Spinal cord (tissue), 10 donors: ENCODE data around the gene TMEM115. TPM values are rescaled to one million over a fixed set of nuclear protein-coding genes. Genes with fewer than 3 reads are reported as not detected.

ENCODE experiments used
- DNase-seq, 6 donors: peaks; one replicate each; pipeline versions ENCODE4 v3.0.0 to v3.0.0-alpha.2; 2013 to 2015; ENCODE audit warnings: low spot score in 6 of 6, low read depth in 4 of 6
- H3K27ac ChIP-seq: one replicate; pipeline ENCODE4 v1.5.1; 2013; ENCODE audit warnings: low read depth, low read length, control low read depth
- H3K27me3 ChIP-seq: one replicate; pipeline ENCODE4 v1.6.1; 2013; ENCODE audit warnings: low read length; ENCODE audit not compliant: control insufficient read depth, insufficient read depth
- H3K36me3 ChIP-seq: one replicate; pipeline ENCODE4 v1.6.1; 2013; ENCODE audit warnings: low read length; ENCODE audit not compliant: control insufficient read depth, insufficient read depth
- H3K4me1 ChIP-seq: one replicate; pipeline ENCODE4 v1.6.1; 2013; ENCODE audit warnings: low read length; ENCODE audit not compliant: control insufficient read depth, insufficient read depth
- H3K4me3 ChIP-seq: one replicate; pipeline ENCODE4 v1.5.1; 2013; ENCODE audit warnings: low read depth, low read length, control low read depth
- H3K9me3 ChIP-seq: one replicate; pipeline ENCODE4 v1.6.1; 2013; ENCODE audit warnings: low read length; ENCODE audit not compliant: control insufficient read depth, insufficient read depth
- WGBS: methylation state at CpG from one replicate; pipeline ENCODE4 v1.1.5; 2013; ENCODE audit warnings: missing lambda C conversion rate; ENCODE audit not compliant: insufficient coverage; 5-methylcytosine and 5-hydroxymethylcytosine counted together
- polyA plus RNA-seq, 2 donors: library from polyadenylated mRNA; unstranded; fragments of 120-200 nt; gene quantifications; one replicate each; pipeline ENCODE4 v1.2.1, GENCODE V29; 2013; ENCODE audit not compliant: insufficient read length in 2 of 2
- total RNA-seq, 2 donors: library from RNA; depleted of rRNA in 1 of 2; stranded (reverse); fragments of 120-200 nt in 1 of 2; fragments of >200 nt in 1 of 2; gene quantifications; one replicate each; pipeline versions ENCODE4 v1.2.3 to v1.2.4, GENCODE V29; 2013 to 2014
- donor health status: healthy.

TMEM115 gene
- total and polyA plus RNA-seq, 4 donors = 21.6 to 49.6 (median 44.4) TPM

- WGBS = under 1% methylated on average over 57 of the region's 59 CpGs
- H3K9me3 ChIP-seq = no peaks in the 10 kb centered on the region
- H3K4me1 ChIP-seq = peaks cover 73% of the 10 kb centered on the region
- peaks cover 68% of the 10 kb centered on the region for H3K36me3 ChIP-seq
- peak overlapping the region; percentile 89 for H3K4me3 ChIP-seq
- DNase-seq = peak; percentile 76 to 97 (median 83)
- H3K27me3 ChIP-seq = no peaks in the 10 kb centered on the region
- H3K27ac ChIP-seq = peak overlapping the region; percentile 96
Observed at GRCh38 chr3:50321336-50322114, 37.8 kb downstream of the TMEM115 start.

GRCh38 chr3:50320853-50321335 is 38.4 kb downstream of the TMEM115 start:
- no peaks in the 10 kb centered on the region for H3K9me3 ChIP-seq
- H3K4me1 ChIP-seq = peaks cover 73% of the 10 kb centered on the region
- 0% methylated on average over 45 of the region's 45 CpGs for WGBS
- no peaks in the 10 kb centered on the region for H3K27me3 ChIP-seq
- peak in 5 of 6 donors; percentile 67 to 95 (median 79) for DNase-seq
- H3K4me3 ChIP-seq = peak overlapping the region; percentile 89
- peak overlapping the region; percentile 91 for H3K27ac ChIP-seq
- peaks cover 68% of the 10 kb centered on the region for H3K36me3 ChIP-seq

GRCh38 chr3:50319894-50320625 is 39.3 kb downstream of the TMEM115 start:
- peak overlapping the region; percentile 89 for H3K4me3 ChIP-seq
- H3K9me3 ChIP-seq = no peaks in the 10 kb centered on the region
- DNase-seq = no peak
- H3K27ac ChIP-seq = peak overlapping the region; percentile 91
- no peaks in the 10 kb centered on the region for H3K27me3 ChIP-seq
- peaks cover 68% of the 10 kb centered on the region for H3K36me3 ChIP-seq
- peaks cover 73% of the 10 kb centered on the region for H3K4me1 ChIP-seq
- 82% methylated on average over 26 of the region's 29 CpGs for WGBS

- no peak for DNase-seq
- Histone ChIP-seq H3K9me3 (no peaks in the 10 kb centered on the region), H3K4me3 (no peak overlapping the region), H3K36me3 (peaks cover 71% of the 10 kb centered on the region), H3K4me1 (peaks cover 69% of the 10 kb centered on the region), H3K27ac (no peak overlapping the region), H3K27me3 (no peaks in the 10 kb centered on the region)
- 88% methylated on average over 15 of the region's 16 CpGs for WGBS
Observed at GRCh38 chr3:50319181-50319893, 40.0 kb downstream of the TMEM115 start.

- Histone ChIP-seq H3K4me1 (peaks cover 62% of the 10 kb centered on the region), H3K36me3 (peaks cover 67% of the 10 kb centered on the region), H3K9me3 (no peaks in the 10 kb centered on the region), H3K4me3 (no peak overlapping the region), H3K27ac (no peak overlapping the region), H3K27me3 (no peaks in the 10 kb centered on the region)
- WGBS = 96% methylated on average over 9 of the region's 10 CpGs
- no peak for DNase-seq
Observed at GRCh38 chr3:50318615-50319014, 40.7 kb downstream of the TMEM115 start.

GRCh38 chr3:50318163-50318562 is 41.2 kb downstream of the TMEM115 start:
- Histone ChIP-seq H3K4me3 (no peak overlapping the region), H3K9me3 (no peaks in the 10 kb centered on the region), H3K27me3 (no peaks in the 10 kb centered on the region), H3K4me1 (peaks cover 57% of the 10 kb centered on the region), H3K27ac (no peak overlapping the region), H3K36me3 (peaks cover 63% of the 10 kb centered on the region)
- 94% methylated on average over 11 of the region's 11 CpGs for WGBS
- DNase-seq = no peak

- Histone ChIP-seq H3K4me3 (no peak overlapping the region), H3K36me3 (peaks cover 59% of the 10 kb centered on the region), H3K9me3 (no peaks in the 10 kb centered on the region), H3K27ac (no peak overlapping the region), H3K27me3 (no peaks in the 10 kb centered on the region), H3K4me1 (peaks cover 49% of the 10 kb centered on the region)
- no peak for DNase-seq
- WGBS = 29% methylated on average over 2 of the region's 6 CpGs
Observed at GRCh38 chr3:50317300-50317699, 42.0 kb downstream of the TMEM115 start.

- 89% methylated on average over 8 of the region's 9 CpGs for WGBS
- no peak for DNase-seq
- Histone ChIP-seq H3K27ac (no peak overlapping the region), H3K36me3 (peaks cover 59% of the 10 kb centered on the region), H3K9me3 (no peaks in the 10 kb centered on the region), H3K27me3 (no peaks in the 10 kb centered on the region), H3K4me3 (no peak overlapping the region), H3K4me1 (peaks cover 43% of the 10 kb centered on the region)
Observed at GRCh38 chr3:50316657-50317242, 42.6 kb downstream of the TMEM115 start.

GRCh38 chr3:50314816-50315215 is 44.5 kb downstream of the TMEM115 start:
- Histone ChIP-seq H3K36me3 (peaks cover 56% of the 10 kb centered on the region), H3K9me3 (no peaks in the 10 kb centered on the region), H3K27me3 (no peaks in the 10 kb centered on the region), H3K4me3 (no peak overlapping the region), H3K4me1 (peaks cover 31% of the 10 kb centered on the region), H3K27ac (no peak overlapping the region)
- no peak for DNase-seq
- WGBS = 100% methylated on average over 1 of the region's 4 CpGs
